Measurements from ENCODE around the gene FGF19.

DNA sequence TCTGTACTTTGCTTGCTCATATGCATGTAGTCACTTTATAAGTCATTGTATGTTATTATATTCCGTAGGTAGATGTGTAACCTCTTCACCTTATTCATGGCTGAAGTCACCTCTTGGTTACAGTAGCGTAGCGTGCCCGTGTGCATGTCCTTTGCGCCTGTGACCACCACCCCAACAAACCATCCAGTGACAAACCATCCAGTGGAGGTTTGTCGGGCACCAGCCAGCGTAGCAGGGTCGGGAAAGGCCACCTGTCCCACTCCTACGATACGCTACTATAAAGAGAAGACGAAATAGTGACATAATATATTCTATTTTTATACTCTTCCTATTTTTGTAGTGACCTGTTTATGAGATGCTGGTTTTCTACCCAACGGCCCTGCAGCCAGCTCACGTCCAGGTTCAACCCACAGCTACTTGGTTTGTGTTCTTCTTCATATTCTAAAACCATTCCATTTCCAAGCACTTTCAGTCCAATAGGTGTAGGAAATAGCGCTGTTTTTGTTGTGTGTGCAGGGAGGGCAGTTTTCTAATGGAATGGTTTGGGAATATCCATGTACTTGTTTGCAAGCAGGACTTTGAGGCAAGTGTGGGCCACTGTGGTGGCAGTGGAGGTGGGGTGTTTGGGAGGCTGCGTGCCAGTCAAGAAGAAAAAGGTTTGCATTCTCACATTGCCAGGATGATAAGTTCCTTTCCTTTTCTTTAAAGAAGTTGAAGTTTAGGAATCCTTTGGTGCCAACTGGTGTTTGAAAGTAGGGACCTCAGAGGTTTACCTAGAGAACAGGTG, 51.8 kb downstream of the FGF19 start:
- TF ChIP-seq, protein P1, sequence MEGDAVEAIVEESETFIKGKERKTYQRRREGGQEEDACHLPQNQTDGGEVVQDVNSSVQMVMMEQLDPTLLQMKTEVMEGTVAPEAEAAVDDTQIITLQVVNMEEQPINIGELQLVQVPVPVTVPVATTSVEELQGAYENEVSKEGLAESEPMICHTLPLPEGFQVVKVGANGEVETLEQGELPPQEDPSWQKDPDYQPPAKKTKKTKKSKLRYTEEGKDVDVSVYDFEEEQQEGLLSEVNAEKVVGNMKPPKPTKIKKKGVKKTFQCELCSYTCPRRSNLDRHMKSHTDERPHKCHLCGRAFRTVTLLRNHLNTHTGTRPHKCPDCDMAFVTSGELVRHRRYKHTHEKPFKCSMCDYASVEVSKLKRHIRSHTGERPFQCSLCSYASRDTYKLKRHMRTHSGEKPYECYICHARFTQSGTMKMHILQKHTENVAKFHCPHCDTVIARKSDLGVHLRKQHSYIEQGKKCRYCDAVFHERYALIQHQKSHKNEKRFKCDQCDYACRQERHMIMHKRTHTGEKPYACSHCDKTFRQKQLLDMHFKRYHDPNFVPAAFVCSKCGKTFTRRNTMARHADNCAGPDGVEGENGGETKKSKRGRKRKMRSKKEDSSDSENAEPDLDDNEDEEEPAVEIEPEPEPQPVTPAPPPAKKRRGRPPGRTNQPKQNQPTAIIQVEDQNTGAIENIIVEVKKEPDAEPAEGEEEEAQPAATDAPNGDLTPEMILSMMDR (IDR thresholded peaks at IDR 0.05): no peak
- TF ChIP-seq POLR2A (IDR thresholded peaks at IDR 0.05): no peak

Data from right lobe of liver (tissue), 4 donors.